HuH-7.5 (cell line): ENCODE measurements around the gene SLC35F3.
"Not testable (repeated sequence)": the region's sequence is repeated elsewhere in the genome, so short reads cannot be mapped to it uniquely, and the experiment has no call there.

Experiments used
- DNase-seq: peaks from one replicate; pipeline ENCODE4 v3.0.0; 2011; ENCODE audit warnings: low spot score

SLC35F3 gene

GRCh38 chr1:234144901-234145300 lies 240.4 kb downstream of the SLC35F3 start:
- DNase-seq, result no peak

- DNase-seq, result no peak
These were observed 243.9 kb downstream of the SLC35F3 start for GRCh38 chr1:234148350-234148749.

- DNase-seq, result no peak
These were observed 244.3 kb downstream of the SLC35F3 start for GRCh38 chr1:234148816-234149215.

- no peak for DNase-seq
These were observed 244.7 kb downstream of the SLC35F3 start for GRCh38 chr1:234149217-234149616.

- no peak for DNase-seq
These were observed 246.4 kb downstream of the SLC35F3 start for GRCh38 chr1:234150892-234151291.

GRCh38 chr1:234152344-234152743 lies 247.9 kb downstream of the SLC35F3 start:
- DNase-seq, result not testable (repeated sequence)

- peak; percentile 32 for DNase-seq
These were observed 250.1 kb downstream of the SLC35F3 start for GRCh38 chr1:234154320-234155251.

GRCh38 chr1:234162661-234163060 lies 258.2 kb downstream of the SLC35F3 start:
- DNase-seq, result no peak

- DNase-seq, result no peak
These were observed 258.9 kb downstream of the SLC35F3 start for GRCh38 chr1:234163267-234163919.

- DNase-seq, result no peak
These were observed 259.7 kb downstream of the SLC35F3 start for GRCh38 chr1:234164098-234164709.

- no peak for DNase-seq
These were observed 263.7 kb downstream of the SLC35F3 start for GRCh38 chr1:234168061-234168724.

GRCh38 chr1:234169161-234169849 lies 264.8 kb downstream of the SLC35F3 start:
- DNase-seq, result no peak

GRCh38 chr1:234170067-234170466 lies 265.6 kb downstream of the SLC35F3 start:
- DNase-seq, result no peak

- DNase-seq, result no peak
These were observed 266.1 kb downstream of the SLC35F3 start for GRCh38 chr1:234170622-234171021.

- no peak for DNase-seq
These were observed 269.5 kb downstream of the SLC35F3 start for GRCh38 chr1:234173968-234174367.

- DNase-seq, result no peak
These were observed 270.9 kb downstream of the SLC35F3 start for GRCh38 chr1:234175363-234175762.

GRCh38 chr1:234176000-234176399 lies 271.5 kb downstream of the SLC35F3 start:
- no peak for DNase-seq

GRCh38 chr1:234176847-234177246 lies 272.4 kb downstream of the SLC35F3 start:
- not testable (repeated sequence) for DNase-seq

GRCh38 chr1:234185438-234185837 lies 281.0 kb downstream of the SLC35F3 start:
- DNase-seq, result no peak

- no peak for DNase-seq
These were observed 281.7 kb downstream of the SLC35F3 start for GRCh38 chr1:234186037-234186688.

- DNase-seq, result no peak
These were observed 283.9 kb downstream of the SLC35F3 start for GRCh38 chr1:234188454-234188792.
